Measurements from ENCODE around the gene SUGP1.
A peak's percentile ranks its signal among the peaks of the same experiment; 100 is the strongest.
"Not testable (repeated sequence)": the region's sequence is repeated elsewhere in the genome, so short reads cannot be mapped to it uniquely, and the experiment has no call there.

Gene SUGP1

DNA sequence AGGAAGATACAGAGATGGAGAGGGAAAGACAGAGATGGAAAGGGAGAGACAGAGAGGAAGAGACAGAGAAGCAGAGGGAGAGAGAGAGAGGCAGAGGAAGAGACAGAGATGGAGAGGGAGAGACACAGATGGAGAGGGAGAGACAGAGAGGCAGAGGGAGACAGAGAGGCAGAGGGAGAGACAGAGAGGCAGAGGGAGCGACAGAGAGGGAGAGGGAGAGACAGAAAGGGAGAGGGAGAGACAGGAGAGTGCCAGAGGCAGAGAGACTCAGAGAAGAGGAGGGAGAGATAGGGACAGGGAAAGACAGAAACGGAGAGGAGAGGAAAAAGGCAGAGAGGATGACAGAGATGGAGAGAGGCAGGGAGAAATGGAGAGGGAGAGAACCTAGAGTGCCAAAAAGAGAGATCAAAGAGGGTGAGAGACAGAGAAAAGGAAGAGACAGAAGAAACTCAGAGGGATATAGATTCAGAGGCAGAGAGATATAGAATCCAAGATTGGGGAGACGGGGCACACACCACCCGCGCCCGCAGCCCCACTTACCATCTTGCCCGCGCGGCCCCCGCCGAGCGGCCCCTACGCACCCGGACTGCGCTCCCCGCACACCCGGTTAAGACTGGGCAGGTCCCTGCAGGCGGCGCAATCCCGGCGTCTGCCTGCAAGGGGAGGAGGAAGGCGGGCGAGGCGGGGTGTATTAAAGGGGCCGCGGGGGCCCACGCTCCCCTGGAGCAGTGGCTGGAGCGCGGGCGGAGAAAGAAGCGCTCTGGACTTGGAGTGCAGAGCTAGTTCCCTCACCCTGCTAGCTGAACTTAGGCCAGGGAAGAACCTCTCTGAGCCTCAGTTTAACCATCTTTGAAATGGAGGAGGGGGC, 57.9 kb downstream of the SUGP1 start:
- no peak for DNase-seq

DNA sequence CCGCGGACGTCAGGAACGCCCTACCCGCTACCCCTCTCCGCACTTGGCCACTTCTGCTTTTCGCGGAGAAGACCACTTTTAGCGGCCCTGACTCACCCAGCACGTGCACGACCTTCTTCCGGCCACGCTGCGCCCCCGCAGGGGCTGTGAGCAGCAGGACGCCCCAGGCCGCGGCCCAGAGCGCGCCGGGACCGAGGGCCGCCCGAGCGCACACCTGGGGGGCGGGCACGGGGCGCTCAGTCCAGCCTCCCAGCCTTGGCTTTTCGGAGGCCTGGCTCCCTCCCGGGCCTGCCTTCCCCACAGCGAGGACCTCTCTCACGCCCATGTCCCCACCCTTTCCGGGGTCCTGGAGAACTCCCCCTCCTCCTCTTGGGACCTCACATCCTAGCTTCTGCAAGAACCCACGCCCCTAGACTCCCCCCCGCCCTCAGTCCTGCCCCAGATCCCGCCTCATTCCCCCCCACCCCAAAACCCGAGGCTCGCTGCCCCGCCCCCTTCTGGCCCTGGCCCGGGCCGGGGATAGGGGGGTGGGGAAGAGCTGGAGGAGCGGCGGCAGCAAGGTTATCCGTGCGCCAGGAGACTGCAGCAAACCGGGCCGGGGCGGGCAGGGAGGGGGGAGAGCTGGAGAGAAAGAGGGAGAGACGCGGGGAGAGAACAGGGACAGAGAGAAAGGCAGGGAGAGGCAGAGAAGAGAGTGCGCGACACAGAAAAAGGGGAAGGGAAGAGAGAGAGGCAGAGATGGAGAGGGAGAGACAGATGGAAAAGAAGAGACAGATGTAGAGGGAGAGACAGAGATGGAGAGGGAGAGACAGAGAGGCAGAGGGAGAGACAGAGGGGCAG, 58.7 kb downstream of the SUGP1 start:
- peak in 1 of 2 donors; percentile 8 for DNase-seq

DNA sequence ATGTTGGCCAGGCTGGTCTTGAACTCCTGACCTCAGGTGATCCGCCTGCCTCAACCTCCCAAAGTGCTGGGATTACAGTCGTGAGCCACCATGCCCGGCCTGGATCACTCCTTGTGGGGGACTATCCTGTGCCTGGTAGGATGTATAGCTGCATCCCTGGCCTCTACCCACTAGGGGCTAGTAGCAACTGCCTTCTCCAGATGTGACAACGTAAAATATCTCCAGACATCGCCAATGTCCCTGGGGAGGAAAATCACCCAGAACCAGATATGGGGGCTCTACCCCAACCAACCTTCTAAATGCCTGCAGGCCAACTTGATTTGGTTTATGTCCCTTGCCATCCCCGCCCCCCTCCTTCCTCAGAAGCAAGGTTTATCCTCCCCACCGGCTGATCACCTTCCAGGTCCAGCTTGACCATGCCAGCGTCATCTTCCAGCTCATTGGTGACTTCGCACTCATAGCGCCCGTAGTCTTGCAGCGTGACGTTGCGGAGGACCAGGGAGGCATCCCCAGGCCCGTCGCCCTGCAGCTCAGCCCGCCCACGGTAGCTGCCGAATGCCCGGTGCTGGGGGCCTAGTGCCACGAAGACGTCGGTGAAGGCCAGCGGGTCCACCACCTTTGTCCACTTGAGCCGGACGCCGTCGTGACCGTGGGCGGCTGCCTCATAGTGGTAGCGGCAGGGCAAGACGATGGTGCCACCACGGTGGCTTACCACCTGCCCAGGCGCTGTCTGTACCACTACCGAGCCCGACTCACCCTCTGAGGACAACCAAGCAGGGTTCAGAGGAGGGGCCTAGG, 59.7 kb downstream of the SUGP1 start:
- no peak for DNase-seq

DNA sequence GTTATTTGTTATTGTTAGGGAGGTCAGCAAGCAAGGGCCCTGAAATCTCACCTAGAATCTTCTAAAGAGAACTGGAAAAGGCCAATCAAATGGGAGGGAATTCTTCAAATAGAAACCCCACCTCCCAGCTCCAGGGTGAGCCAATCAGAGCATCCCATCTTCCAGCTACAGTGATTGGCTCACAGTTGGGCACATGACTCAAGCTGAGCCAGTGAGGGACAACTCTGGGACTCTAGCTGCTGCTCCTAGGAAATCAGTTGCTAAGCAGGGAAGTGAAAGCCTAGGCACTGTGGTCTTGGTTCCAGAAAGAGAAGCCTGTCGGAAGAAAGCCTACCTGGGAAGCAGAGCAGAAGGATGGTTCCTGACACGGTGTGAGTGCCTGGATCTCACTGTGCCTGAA, 60.6 kb downstream of the SUGP1 start:
- DNase-seq = peak; percentile 54 to 55

DNA sequence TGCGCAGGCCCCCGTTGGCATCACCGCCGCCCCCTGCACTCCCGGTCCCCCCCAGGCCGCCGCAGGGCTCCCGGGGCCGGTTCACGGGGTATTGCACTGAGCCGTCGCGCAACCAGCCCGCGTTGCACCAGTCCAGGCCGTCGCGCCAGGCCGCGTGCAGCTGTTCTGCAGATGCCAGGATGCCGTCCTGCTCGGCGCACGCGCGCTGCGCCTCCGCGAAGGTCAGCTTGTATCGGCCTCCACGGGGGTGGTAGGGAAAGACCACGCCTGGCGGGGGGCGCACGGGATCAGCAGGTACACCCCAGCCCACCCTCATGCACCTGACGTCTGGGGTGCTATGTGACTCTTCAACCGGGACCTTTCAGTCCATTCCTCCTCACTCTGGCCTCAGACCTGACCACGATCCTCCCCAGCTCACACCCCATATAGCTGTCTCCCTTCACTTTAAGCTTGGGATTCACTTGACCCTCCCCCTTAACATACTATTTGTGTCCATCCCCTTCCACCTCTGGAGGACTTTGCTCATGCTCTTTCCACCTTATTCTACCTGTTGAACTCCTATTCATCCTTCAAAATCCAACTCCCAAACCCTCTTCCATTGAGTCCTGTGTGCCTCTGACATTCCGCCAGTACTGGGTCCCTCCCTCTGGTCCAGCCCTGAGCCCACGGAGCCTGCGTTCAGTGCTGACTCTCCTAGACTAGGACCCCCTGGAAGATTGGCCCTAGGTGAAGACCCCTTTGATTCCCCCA, 61.5 kb downstream of the SUGP1 start:
- DNase-seq = no peak

DNA sequence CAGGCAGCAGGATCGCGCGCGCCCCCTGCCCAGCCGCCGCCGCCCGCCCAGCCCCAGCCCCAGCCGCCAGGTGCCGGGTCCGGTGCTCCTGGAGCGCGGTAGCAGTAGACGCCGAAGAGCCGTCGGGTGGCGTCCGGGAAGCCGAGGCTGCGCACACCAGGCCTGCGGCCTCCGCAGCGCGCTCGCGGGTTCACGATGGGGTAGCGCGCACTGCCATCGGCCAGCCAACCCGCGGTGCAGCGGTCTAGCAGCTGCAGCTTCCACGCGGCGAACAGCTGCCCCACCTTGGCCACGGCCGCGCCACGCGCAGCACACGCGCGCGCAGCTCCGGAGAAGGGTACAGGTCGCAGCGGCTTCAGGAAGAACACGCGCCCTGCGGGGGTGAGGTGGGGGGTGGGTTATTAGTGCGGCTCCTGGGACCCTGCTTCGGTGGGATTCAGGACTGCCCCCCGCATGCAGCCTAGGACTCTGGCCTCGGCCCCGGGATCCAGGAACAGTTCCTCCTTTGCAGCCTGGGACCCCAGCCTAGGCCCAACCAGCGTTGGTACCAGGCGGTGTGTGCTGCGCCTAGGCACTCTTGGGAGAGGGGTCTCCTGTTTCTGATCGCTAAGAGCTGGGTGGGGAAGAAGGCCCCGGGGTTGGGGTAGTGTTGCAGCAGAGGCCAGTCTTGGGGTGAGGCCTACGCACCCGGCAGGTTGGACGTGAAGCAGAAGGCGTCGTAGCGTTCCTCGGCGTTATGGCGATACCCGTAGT, 62.3 kb downstream of the SUGP1 start:
- DNase-seq = no peak

DNA sequence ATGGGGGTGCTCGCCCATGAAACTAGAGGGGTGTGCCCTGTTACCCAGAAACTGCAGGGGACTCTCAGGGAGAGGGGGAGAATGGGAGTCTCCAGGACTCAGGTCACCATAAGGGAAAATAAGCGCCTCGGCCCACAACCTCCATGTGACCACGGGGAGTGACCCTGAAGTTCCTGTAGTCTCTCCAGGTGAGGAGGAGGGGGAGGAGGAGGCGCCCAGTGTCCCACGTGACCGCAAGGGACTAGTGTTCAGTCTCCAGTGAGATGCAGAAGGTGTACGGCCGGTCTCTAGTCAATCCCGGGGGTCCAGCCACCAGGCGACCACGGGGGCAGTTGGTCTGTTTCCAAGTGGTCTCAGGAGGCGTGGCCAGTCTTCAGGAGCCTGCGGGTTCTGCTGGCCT, 63.2 kb downstream of the SUGP1 start:
- DNase-seq = no peak

DNA sequence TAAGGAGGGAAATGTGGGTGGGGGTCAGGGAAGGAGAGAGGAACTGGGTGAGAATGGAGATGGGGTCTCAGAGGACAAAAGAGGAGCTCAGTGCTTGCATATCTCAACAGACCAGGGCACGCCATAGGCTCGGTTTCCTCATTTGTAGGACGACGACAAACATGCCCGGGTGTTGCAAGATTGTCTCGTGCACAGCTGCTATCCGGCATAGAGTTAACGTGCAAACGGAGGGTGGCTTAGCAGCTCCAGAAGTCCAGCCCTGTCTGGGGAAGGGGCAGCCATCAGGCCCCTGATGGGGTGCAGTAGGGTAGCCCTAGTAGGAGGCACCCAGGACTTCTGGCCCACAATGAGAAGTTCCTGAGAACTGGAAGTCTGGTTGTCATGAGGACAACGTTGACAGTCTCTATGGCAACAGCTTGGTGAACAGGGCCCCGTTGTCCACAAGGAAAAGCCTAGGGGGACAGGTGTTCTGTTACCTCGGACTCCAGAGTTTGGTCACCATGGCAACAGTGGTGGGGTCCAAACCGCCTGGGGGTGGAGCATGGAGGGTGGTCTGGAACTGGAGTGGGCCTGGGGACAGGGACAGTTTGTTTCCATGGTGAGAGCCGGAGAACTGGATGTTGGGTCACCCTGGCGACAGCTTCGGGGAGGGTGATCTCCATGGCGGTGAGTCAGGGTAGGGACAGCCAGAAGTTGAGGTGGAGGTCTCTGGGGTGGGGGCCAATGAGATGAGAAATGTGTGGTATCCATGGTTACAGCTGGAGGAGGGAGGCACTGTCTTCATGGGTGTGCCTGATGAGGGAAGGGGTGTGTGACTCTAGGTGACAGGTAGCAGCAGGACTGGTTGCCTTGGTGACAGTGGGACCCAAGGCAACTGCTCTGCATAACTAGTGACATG, 64.0 kb downstream of the SUGP1 start:
- DNase-seq = peak; percentile 30

DNA sequence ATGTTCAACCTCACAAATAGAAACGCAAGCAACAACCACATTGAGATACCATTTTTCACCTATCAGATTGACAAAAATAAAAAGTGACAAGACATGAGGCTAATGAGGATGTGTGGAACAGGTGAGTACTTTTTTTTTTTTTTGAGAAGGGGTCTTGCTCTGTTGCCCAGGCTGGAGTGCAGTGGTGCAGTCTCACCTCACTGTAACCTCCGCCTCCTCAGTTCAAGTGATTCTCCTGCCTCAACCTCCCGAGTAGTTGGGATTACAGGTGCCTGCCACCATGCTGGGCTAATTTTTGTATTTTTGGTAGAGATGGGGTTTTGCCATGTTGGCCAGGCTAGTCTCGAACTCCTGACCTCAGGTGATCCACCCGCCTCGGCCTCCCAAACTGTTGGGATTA, 66.9 kb downstream of the SUGP1 start:
- not testable (repeated sequence) for DNase-seq

DNA sequence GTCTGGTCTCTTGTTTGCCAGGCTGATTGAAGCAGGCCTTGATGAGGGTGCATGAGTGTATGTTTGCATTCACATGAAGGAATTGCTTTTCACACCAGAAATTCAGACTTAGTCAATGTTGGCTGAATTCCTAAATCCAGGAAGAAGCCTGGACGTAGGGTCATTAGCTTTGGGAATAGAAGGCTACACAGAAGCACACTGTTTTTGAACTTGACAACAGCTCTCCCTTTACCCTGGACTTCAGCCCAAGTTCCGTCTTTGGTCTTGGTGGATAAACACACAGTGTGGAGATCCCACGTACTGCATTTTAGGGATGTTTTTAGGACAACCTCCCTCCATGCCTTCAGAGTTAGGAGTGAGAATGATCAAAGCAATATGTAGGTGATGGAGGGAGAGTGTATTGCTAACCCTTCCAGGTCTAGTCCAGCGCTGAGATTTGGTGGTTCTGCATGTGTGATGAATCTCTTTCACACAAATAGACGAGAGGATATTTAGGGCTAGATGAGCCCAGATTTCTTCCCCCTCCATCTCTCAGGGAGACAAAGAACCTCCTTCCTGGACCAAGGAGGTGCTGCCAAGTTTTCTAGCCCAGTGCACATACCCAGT, 70.0 kb downstream of the SUGP1 start:
- no peak for DNase-seq

DNA sequence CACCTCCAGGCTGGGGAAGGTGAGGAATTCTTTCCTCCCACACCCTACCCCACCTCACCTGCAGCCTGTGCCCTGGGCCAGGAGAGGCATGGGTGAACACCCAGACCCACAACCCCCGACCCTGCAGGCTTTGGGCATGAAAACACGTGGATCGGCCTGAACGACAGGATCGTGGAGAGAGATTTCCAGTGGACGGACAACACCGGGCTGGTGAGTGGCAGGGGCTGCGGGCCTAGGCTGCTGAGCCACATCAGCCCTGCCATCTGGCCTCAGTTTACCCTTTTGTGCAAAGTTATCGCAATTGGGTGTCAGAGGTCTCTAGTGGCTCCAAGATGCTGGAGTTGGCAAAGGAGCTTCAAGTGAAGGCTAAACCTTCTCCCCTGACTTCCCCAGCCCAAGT, 79.8 kb downstream of the SUGP1 start:
- DNase-seq = no peak

DNA sequence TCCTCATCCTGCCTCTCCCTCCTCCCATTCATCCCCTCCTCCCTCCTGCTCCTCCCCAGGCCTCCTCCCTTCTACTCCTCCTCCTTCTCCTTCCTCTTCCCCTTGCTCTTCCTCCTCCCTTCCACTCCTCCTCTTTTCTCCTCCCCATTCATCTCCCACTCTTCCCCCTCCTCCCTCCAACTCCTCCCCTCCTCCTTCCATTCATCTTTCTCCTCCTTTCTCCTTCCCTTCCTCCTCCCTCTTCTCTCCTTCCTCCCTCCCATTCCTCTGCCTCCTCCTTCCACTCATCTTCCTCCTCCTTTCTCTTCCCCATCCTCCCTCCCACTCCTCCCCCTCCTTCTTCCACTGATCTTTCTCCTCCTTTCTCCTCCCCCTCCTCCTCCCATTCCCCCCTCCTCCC, 80.6 kb downstream of the SUGP1 start:
- DNase-seq = no peak

DNA sequence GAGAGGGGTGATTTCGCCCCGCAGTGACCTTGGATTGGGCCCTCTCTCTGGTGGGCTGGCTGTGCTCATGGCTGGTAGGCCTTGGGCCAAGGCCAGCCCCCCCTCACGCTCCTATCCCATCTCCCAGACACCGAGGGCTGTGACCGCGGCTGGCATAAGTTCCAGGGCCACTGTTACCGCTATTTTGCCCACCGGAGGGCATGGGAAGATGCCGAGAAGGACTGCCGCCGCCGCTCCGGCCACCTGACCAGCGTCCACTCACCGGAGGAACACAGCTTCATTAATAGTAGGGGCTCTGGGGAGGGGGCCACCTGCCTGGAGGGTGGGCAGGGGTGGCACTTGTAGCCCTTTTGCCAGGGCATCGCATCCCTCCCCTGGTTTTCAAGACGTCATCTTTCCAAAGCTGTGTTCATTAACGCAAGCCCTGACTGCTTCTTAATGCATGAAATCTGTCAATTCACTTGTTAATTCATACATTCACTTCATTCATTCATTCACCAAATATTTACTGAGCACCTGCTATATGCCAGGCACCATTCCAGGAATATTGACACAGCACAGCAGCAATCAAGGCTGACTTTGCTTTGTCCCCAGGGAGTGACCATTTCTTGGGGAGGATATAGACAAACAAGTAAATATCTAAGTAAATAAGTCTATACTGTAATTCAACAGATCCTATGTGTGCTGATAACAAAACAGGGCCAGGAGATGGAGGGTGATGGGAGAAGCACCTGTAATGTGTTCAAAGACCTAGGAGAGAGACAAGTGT, 82.0 kb downstream of the SUGP1 start:
- DNase-seq = no peak

DNA sequence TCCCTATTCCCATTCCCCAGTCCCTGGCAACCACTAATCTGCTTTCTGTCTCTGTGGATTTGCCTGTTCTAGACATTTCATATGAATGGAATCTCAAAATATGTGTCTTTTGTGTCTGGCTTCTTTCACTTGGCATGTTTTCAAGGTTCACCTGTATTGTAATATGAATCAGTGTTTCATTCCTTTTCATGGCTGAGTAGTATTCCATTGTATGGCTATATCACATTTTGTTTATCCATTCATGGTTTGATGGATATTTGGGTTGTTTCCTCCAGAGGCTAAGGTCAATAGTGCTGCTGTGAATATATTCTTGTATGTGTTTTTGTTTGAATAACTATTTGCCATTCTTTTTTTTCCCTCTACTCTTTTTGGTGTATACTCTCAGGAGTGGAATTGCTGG, 84.1 kb downstream of the SUGP1 start:
- no peak for DNase-seq

DNA sequence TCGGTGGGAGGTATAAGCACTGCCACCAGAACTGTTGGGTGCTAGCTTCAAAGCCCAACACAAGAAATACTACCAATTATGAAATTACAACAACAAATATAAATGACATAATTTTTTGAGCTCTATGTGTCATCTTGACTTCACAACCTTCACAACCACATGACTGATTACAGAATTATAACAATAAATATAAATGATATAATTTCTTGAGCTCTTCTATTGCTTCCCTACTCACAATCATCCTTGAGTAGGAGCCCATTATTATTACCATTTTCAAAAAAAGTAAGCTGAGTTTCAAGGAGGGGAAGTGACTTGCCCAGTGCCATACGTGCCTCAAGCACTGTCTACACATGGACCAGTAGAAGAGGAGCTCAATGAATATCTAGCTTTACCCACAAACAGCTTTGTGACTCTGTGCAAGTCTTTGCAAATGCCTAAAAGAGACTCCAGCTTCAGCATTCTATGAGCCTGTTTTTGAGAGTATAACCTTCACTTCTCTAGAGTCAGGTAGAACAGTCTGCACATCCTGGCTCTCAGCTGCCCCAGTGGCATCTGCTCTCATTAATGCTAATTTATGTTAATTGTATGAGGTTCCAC, 86.0 kb downstream of the SUGP1 start:
- DNase-seq = no peak

DNA sequence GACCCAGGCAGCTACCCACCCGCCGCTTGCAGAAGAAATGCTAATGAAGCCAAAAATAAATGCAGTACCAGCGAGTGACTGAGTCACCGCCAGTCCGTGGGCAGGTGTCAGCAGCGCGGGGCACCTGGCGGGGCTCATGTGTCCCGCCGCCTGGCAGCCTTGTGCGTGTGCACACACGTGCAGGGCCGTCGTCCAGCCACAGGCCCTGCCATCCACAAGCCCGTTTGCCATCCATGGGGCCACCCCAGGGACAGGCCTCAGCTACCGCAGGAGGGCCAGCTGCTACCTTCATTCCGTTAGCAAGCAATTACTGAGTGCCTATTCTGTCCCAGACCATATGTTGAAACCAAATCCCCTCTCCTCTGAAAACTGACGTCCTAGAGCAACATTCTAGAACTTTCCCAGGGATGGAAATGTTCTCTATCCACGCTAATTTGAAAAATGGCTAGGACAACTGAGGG, 88.0 kb downstream of the SUGP1 start:
- no peak for DNase-seq

DNA sequence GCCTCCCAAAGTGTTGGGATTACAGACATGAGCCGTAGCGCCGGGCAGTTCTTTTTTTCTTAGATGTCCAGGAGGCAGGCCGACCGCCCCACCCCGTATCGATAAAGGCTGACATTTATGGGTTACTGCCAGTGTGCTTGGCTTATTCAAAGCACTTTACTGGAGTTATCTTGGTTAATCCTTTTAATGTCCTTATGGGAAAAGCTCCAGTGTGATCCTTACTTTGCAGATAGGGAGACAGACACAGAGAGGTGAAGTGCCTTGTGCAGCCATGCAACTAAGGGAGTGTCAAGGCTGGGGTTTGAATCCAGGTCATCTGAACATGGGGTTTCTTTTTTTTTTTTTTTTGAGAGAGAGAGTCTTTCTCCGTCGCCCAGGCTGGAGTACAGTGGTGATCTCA, 89.3 kb downstream of the SUGP1 start:
- no peak for DNase-seq

DNA sequence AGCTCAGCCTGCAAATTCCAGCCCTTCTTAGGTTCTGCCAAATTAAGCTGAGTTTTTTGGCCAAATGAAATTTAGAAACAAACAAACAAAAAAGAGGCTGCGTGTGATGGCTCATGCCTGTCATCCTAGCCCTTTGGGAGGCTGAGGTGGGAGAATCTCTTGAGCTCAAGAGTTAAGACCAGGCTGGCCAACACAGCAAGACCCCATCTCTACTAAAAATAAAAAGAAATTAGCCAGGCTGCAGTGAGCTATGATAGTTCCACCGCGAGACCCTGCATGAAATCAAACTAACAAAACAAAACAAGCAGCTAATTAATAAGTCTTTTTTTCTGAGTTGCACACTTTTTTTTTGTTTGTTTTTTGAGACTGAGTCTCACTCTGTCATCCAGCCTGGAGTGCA, 90.6 kb downstream of the SUGP1 start:
- no peak for DNase-seq

DNA sequence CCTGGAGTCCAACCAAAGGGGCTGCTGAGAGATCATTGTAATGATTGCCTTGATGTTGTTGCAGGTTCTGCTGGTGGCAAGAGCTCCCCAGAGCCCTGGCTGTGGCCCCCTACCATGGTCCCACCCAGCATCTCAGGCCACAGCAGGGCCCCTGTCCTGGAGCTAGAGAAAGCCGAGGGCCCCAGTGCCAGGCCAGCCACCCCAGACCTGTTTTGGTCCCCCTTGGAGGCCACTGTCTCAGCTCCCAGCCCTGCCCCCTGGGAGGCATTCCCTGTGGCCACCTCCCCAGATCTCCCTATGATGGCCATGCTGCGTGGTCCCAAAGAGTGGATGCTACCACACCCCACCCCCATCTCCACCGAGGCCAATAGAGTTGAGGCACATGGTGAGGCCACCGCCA, 93.1 kb downstream of the SUGP1 start:
- DNase-seq = no peak
